Liver (tissue), 3 donors: ENCODE data around the gene DCTN5.

Experiments
- GABPA ChIP-seq, 2 donors: IDR thresholded peaks in 1 of 2; conservative IDR thresholded peaks in 1 of 2; 2 replicates each; pipeline ENCODE4 v1.6.1; 2016; ENCODE audit warnings: antibody characterized with exemption in 2 of 2, mild to moderate bottlenecking in 1 of 2, moderate library complexity in 1 of 2
- HNF4A ChIP-seq, 2 donors: conservative IDR thresholded peaks; 2 replicates each; pipeline ENCODE4 v1.6.1; 2016; ENCODE audit warnings: antibody characterized with exemption in 2 of 2, mild to moderate bottlenecking in 2 of 2
- HNF4G ChIP-seq: IDR thresholded peaks from 2 replicates; pipeline ENCODE4 v1.6.1; 2016; ENCODE audit warnings: antibody characterized with exemption
- JUND ChIP-seq, 2 donors: IDR thresholded peaks; 2 replicates each; pipeline ENCODE4 v1.6.1; 2016; ENCODE audit warnings: antibody characterized with exemption in 2 of 2
- MAX ChIP-seq: IDR thresholded peaks from 2 replicates; pipeline ENCODE4 v1.6.1; 2016; ENCODE audit warnings: antibody characterized with exemption
- RAD21 ChIP-seq, 2 donors: IDR thresholded peaks; 2 replicates each; pipeline ENCODE4 v1.6.1; 2016; ENCODE audit warnings: antibody characterized with exemption in 2 of 2, mild to moderate bottlenecking in 2 of 2
- REST ChIP-seq: IDR thresholded peaks from 2 replicates; pipeline ENCODE4 v1.6.1; 2016; ENCODE audit warnings: antibody characterized with exemption, mild to moderate bottlenecking
- RXRA ChIP-seq, 2 donors: IDR thresholded peaks; 2 replicates each; pipeline ENCODE4 v1.6.1; 2017 to 2018; ENCODE audit warnings: antibody characterized with exemption in 2 of 2, mild to moderate bottlenecking in 1 of 2
- YY1 ChIP-seq: IDR thresholded peaks from 2 replicates; pipeline ENCODE4 v1.6.1; 2016; ENCODE audit warnings: antibody characterized with exemption, mild to moderate bottlenecking
- ZBTB33 ChIP-seq: IDR thresholded peaks from 2 replicates; pipeline ENCODE4 v1.6.1; 2016; ENCODE audit warnings: antibody characterized with exemption
- TF ChIP-seq, protein P1 (sequence below): fragments of 150-350 bp; IDR thresholded peaks from 2 replicates; pipeline ENCODE4 v1.5.1; 2017; ENCODE audit warnings: improper control_type of control experiment, low read depth, low read length; ENCODE audit not compliant: missing input control
- donor health status: healthy.
- donor health status: healthy.

DNA sequence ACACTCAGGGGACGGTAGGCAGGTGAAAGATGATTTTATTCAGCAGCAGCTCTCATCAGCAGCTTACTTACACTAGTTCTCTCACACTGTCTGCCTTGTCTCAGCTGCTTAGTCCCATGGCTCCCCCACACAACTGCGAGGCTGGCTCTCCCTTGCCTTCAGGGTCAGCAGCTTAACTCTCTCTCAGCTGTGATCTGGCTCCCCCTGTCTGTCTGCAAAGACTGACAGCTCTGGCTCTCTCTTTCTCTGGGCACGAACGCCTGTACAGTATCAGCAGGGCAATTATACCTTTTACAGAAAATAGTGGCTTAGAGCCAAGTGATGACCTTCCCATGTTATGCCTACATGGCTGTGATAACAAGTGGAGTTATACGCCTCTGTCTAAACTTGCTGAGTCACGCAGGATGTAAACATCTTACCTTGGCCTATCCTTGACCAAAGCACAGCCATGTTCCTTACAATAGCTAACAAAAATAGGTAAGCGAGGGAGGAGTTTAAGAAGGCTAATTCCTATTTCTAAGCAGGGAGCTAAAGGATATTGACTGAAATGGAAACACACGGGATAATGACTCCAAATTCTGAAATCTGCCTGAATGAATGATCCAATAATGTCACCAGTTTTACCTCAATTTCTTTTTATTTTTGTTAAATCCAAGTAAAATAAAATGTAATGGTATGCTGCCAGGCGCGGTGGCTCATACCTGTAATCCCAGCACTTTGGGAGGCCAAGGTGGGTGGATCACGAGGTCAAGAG lies 44.1 kb upstream of the DCTN5 start:
- TF ChIP-seq, protein P1, sequence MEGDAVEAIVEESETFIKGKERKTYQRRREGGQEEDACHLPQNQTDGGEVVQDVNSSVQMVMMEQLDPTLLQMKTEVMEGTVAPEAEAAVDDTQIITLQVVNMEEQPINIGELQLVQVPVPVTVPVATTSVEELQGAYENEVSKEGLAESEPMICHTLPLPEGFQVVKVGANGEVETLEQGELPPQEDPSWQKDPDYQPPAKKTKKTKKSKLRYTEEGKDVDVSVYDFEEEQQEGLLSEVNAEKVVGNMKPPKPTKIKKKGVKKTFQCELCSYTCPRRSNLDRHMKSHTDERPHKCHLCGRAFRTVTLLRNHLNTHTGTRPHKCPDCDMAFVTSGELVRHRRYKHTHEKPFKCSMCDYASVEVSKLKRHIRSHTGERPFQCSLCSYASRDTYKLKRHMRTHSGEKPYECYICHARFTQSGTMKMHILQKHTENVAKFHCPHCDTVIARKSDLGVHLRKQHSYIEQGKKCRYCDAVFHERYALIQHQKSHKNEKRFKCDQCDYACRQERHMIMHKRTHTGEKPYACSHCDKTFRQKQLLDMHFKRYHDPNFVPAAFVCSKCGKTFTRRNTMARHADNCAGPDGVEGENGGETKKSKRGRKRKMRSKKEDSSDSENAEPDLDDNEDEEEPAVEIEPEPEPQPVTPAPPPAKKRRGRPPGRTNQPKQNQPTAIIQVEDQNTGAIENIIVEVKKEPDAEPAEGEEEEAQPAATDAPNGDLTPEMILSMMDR, result no peak
- no peak for TF ChIP-seq ZBTB33
- TF ChIP-seq MAX, result no peak
- TF ChIP-seq REST, result no peak
- TF ChIP-seq RAD21 (IDR thresholded peaks at IDR 0.05), result peak in 1 of 2 donors; percentile 21
- no peak for TF ChIP-seq GABPA (IDR thresholded peaks at IDR 0.05 in 1 of 2, conservative IDR thresholded peaks at IDR 0.05 in 1 of 2)
- no peak for TF ChIP-seq HNF4G
- TF ChIP-seq YY1, result no peak
- no peak for TF ChIP-seq RXRA (IDR thresholded peaks at IDR 0.05)
- no peak for TF ChIP-seq HNF4A (conservative IDR thresholded peaks at IDR 0.05)
- TF ChIP-seq JUND (IDR thresholded peaks at IDR 0.05), result no peak
